Ecto neural progenitor cell (in vitro differentiated cells): Measurements from ENCODE around the gene TMED9.
"Not testable (repeated sequence)": the region's sequence is repeated elsewhere in the genome, so short reads cannot be mapped to it uniquely, and the experiment has no call there.

ENCODE experiments used
- DNase-seq: peaks from one replicate; pipeline ENCODE4 v3.0.0-alpha.2; 2018; ENCODE audit warnings: low spot score

TMED9 gene

GRCh38 chr5:177592010-177592834, at the start of gene TMED9:
TSS of gene TMED9 (plus strand) at chr5:177592203. CDS start at chr5:177592215, 12 bp downstream.
- peak; percentile 91 for DNase-seq

GRCh38 chr5:177542816-177543465, 49.1 kb upstream of the TMED9 start:
- DNase-seq: no peak

- DNase-seq: no peak
These were observed 46.3 kb upstream of the TMED9 start for GRCh38 chr5:177545487-177546257.

GRCh38 chr5:177546258-177546741, 45.7 kb upstream of the TMED9 start:
- DNase-seq: no peak

GRCh38 chr5:177547736-177548135, 44.3 kb upstream of the TMED9 start:
- DNase-seq: no peak

GRCh38 chr5:177548495-177548894, 43.5 kb upstream of the TMED9 start:
- DNase-seq: no peak

GRCh38 chr5:177550122-177550521, 41.9 kb upstream of the TMED9 start:
- DNase-seq: no peak

GRCh38 chr5:177552839-177553455, 39.1 kb upstream of the TMED9 start:
- no peak for DNase-seq

- peak; percentile 71 for DNase-seq
These were observed 38.2 kb upstream of the TMED9 start for GRCh38 chr5:177553671-177554429.

GRCh38 chr5:177554474-177555111, 37.4 kb upstream of the TMED9 start, which contains the start of gene FAM193B:
TSS of gene FAM193B (minus strand) at chr5:177554563. CDS start at chr5:177554458, 105 bp downstream.
- DNase-seq: peak; percentile 98

- DNase-seq: no peak
These were observed 36.8 kb upstream of the TMED9 start for GRCh38 chr5:177555228-177555627.

GRCh38 chr5:177555665-177556064, 36.3 kb upstream of the TMED9 start:
- DNase-seq: no peak

GRCh38 chr5:177557041-177557647, 34.9 kb upstream of the TMED9 start:
- no peak for DNase-seq

- no peak for DNase-seq
These were observed 34.2 kb upstream of the TMED9 start for GRCh38 chr5:177557796-177558195.

- not testable (repeated sequence) for DNase-seq
These were observed 32.5 kb upstream of the TMED9 start for GRCh38 chr5:177559446-177559941.

GRCh38 chr5:177565046-177565445, 27.0 kb upstream of the TMED9 start:
- DNase-seq: no peak

- no peak for DNase-seq
These were observed 23.7 kb upstream of the TMED9 start for GRCh38 chr5:177568326-177568725.

- DNase-seq: no peak
These were observed 22.1 kb upstream of the TMED9 start for GRCh38 chr5:177569894-177570293.

- DNase-seq: no peak
These were observed 16.5 kb upstream of the TMED9 start for GRCh38 chr5:177575488-177575887.

GRCh38 chr5:177576169-177576568, 15.8 kb upstream of the TMED9 start:
- DNase-seq: no peak
